Upper lobe of left lung (tissue), 6 donors: ENCODE results near the gene TMEM232. TPM values are rescaled to one million over a fixed set of nuclear protein-coding genes. Genes with fewer than 3 reads are reported as not detected.
"Not testable (repeated sequence)": the region's sequence is repeated elsewhere in the genome, so short reads cannot be mapped to it uniquely, and the experiment has no call there.

Experiments used
- ATAC-seq, 2 donors: fragments of 200-7000 bp; cut with Tn5 transposase; one replicate each; pipeline ENCODE4 v1.9.1; 2022; ENCODE audit warnings: mild to moderate bottlenecking in 2 of 2, moderate library complexity in 2 of 2; ENCODE audit not compliant: low FRiP score in 2 of 2
- DNase-seq, 2 donors: peaks; one replicate each; pipeline ENCODE4 v3.0.0-alpha.2; 2019 to 2020
- H3K27ac ChIP-seq, 4 donors: fragments of 200-600 bp; sonication (generic); one replicate each; pipeline ENCODE4 v1.5.1; 2016 to 2019
- H3K27me3 ChIP-seq, 4 donors: fragments of 200-600 bp; sonication (generic); one replicate each; pipeline ENCODE4 v1.5.1; 2017 to 2019
- H3K36me3 ChIP-seq, 4 donors: fragments of 200-600 bp; sonication (generic); one replicate each; pipeline ENCODE4 v1.5.1; 2016 to 2019
- H3K4me1 ChIP-seq, 4 donors: fragments of 200-600 bp; sonication (generic); one replicate each; pipeline ENCODE4 v1.5.1; 2018 to 2019
- H3K4me3 ChIP-seq, 4 donors: fragments of 200-600 bp; sonication (generic); one replicate each; pipeline ENCODE4 v1.5.1; 2017 to 2019; ENCODE audit warnings: mild to moderate bottlenecking in 2 of 4, moderate library complexity in 1 of 4
- H3K9me3 ChIP-seq, 4 donors: fragments of 200-600 bp; sonication (generic); one replicate each; pipeline ENCODE4 v1.5.1; 2018 to 2019
- CTCF ChIP-seq, 6 experiments: fragments of 450-650 bp in 4 of 6; fragments of 200-600 bp in 2 of 6; sonication (generic) in 2 of 6; IDR thresholded peaks; one replicate each; pipeline ENCODE4 v1.5.1; 2016 to 2019; ENCODE audit warnings: antibody characterized with exemption in 6 of 6
- EP300 ChIP-seq, 4 donors: sonication (generic); formaldehyde crosslinking; IDR thresholded peaks; one replicate each; pipeline ENCODE4 v1.5.1; 2017; ENCODE audit warnings: antibody characterized with exemption in 4 of 4, control low read depth in 2 of 4
- POLR2A ChIP-seq, 4 donors: fragments of 450-650 bp; IDR thresholded peaks; one replicate each; pipeline ENCODE4 v1.5.1; 2016 to 2017; ENCODE audit warnings: antibody characterized with exemption in 4 of 4, mild to moderate bottlenecking in 2 of 4
- POLR2AphosphoS5 ChIP-seq, 2 donors: sonication (generic); formaldehyde crosslinking; IDR thresholded peaks; one replicate each; pipeline ENCODE4 v1.5.1; 2017; ENCODE audit warnings: antibody characterized with exemption in 2 of 2
- WGBS, 2 donors: methylation state at CpG; one replicate each; pipeline ENCODE4 v1.1.5; 2017 to 2018; 5-methylcytosine and 5-hydroxymethylcytosine counted together
- total RNA-seq, 6 donors: library from RNA; depleted of rRNA in 4 of 6; stranded (reverse); fragments of >200 nt in 4 of 6; gene quantifications; one replicate each; pipeline versions ENCODE4 v1.1.0 to v1.2.1, GENCODE V29; 2016 to 2021
- donor health status: DM: no; HTN: no; CAD: no; lungs with moderate emphysema.
- donor health status: DM: no; HTN: yes; CAD: no; lungs with severe emphysema.

Gene TMEM232
- total RNA-seq, 6 donors from 2014 or later, result 1.5 to 36.9 (median 7.8) TPM

GRCh38 chr5:110545716-110546115 is 180.8 kb downstream of the TMEM232 start:
- no peak for TF ChIP-seq POLR2AphosphoS5 (IDR thresholded peaks at IDR 0.05)
- TF ChIP-seq CTCF (IDR thresholded peaks at IDR 0.05), result no peak
- TF ChIP-seq EP300 (IDR thresholded peaks at IDR 0.05), result no peak
- no peak for TF ChIP-seq POLR2A (IDR thresholded peaks at IDR 0.05)
- H3K27me3 ChIP-seq, result no peaks in the 10 kb centered on the region
- no peak for ATAC-seq

GRCh38 chr5:110544603-110545002 is 181.9 kb downstream of the TMEM232 start:
- no peaks in the 10 kb centered on the region for H3K9me3 ChIP-seq
- H3K27me3 ChIP-seq, result no peaks in the 10 kb centered on the region
- 83 to 93% methylated on average over 1 of the region's 1 CpG for WGBS, 2 donors

More at GRCh38 chr5:110545716-110546115, 180.8 kb downstream of the TMEM232 start:
- no peaks in the 10 kb centered on the region for H3K4me1 ChIP-seq
- WGBS, 2 donors, result 88 to 100% methylated on average over 1 of the region's 1 CpG
- H3K27ac ChIP-seq, result no peak overlapping the region
- DNase-seq, result no peak
- no peak overlapping the region for H3K4me3 ChIP-seq
- H3K36me3 ChIP-seq, result no peaks in the 10 kb centered on the region
- no peaks in the 10 kb centered on the region for H3K9me3 ChIP-seq

GRCh38 chr5:110542949-110543348 is 183.5 kb downstream of the TMEM232 start:
- Histone ChIP-seq H3K27ac (no peak overlapping the region), H3K9me3 (no peaks in the 10 kb centered on the region), H3K36me3 (no peaks in the 10 kb centered on the region), H3K27me3 (no peaks in the 10 kb centered on the region), H3K4me3 (no peak overlapping the region), H3K4me1 (no peaks in the 10 kb centered on the region)
- ATAC-seq (no peak), DNase-seq (no peak)
- WGBS, 2 donors, result 90 to 96% methylated on average over 3 of the region's 3 CpGs
- TF ChIP-seq CTCF (IDR thresholded peaks at IDR 0.05) (no peak), EP300 (IDR thresholded peaks at IDR 0.05) (no peak), POLR2AphosphoS5 (IDR thresholded peaks at IDR 0.05) (no peak), POLR2A (IDR thresholded peaks at IDR 0.05) (no peak)

More at GRCh38 chr5:110544603-110545002, 181.9 kb downstream of the TMEM232 start:
- ATAC-seq (no peak), DNase-seq (no peak)
- no peak overlapping the region for H3K4me3 ChIP-seq
- no peak overlapping the region for H3K27ac ChIP-seq
- H3K36me3 ChIP-seq, result no peaks in the 10 kb centered on the region
- H3K4me1 ChIP-seq, result no peaks in the 10 kb centered on the region
- TF ChIP-seq POLR2A (IDR thresholded peaks at IDR 0.05), result no peak
- no peak for TF ChIP-seq POLR2AphosphoS5 (IDR thresholded peaks at IDR 0.05)
- no peak for TF ChIP-seq EP300 (IDR thresholded peaks at IDR 0.05)
- TF ChIP-seq CTCF (IDR thresholded peaks at IDR 0.05), result no peak

- no peak for TF ChIP-seq CTCF (IDR thresholded peaks at IDR 0.05)
- TF ChIP-seq POLR2A (IDR thresholded peaks at IDR 0.05), result no peak
- no peak for TF ChIP-seq POLR2AphosphoS5 (IDR thresholded peaks at IDR 0.05)
- no peak for TF ChIP-seq EP300 (IDR thresholded peaks at IDR 0.05)
- WGBS, 2 donors, result 60 to 61% methylated on average over 6 of the region's 6 CpGs
- no peak overlapping the region for H3K4me3 ChIP-seq
- H3K9me3 ChIP-seq, result no peaks in the 10 kb centered on the region
- ATAC-seq (no peak), DNase-seq (no peak)
- no peaks in the 10 kb centered on the region for H3K4me1 ChIP-seq
- H3K27ac ChIP-seq, result no peak overlapping the region
- H3K36me3 ChIP-seq, result no peaks in the 10 kb centered on the region
- H3K27me3 ChIP-seq, result no peaks in the 10 kb centered on the region
These were observed 190.1 kb downstream of the TMEM232 start for GRCh38 chr5:110536120-110537115.

GRCh38 chr5:110535146-110535545 is 191.3 kb downstream of the TMEM232 start:
- ATAC-seq, H3K27me3 ChIP-seq, H3K9me3 ChIP-seq, DNase-seq, H3K4me3 ChIP-seq, H3K4me1 ChIP-seq, H3K36me3 ChIP-seq, H3K27ac ChIP-seq: not testable (repeated sequence)
- WGBS, 2 donors, result 84 to 89% methylated on average over 7 of the region's 7 CpGs
